ENCODE data around the gene HSPH1. TPM values are rescaled to one million over a fixed set of nuclear protein-coding genes. Genes with fewer than 3 reads are reported as not detected.
A peak's percentile ranks its signal among the peaks of the same experiment; 100 is the strongest.
"Not testable (repeated sequence)": the region's sequence is repeated elsewhere in the genome, so short reads cannot be mapped to it uniquely, and the experiment has no call there.

Gene HSPH1
- total RNA-seq, 1 donor from 2014 or later: 52.4 TPM

GRCh38 chr13:31179754-31180153 is 18.1 kb upstream of the HSPH1 start:
- no peak for ATAC-seq
- intact Hi-C loops (cut with DNase I): no loop called here
- DNase-seq (ENCODE audit: low spot score): no peak

DNA sequence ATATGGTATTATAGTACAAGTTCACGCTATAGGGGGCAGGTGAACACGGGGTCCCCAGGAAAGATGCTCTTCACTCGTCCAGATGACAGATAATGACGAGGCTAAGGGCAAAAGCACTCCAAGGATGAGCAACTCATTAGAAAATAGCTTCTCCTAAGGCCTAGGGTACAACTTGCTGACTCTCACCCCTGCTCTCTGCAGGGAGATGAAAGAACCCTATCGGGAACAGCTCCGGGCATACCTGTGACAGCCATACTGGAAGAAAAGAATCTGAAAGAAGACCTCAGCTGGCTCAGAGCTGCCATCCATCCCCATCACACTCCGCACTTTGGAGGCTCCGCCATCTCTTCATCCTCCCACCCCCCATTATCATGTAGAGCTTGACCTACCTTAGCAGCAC is 17.5 kb upstream of the HSPH1 start:
- intact Hi-C loops (cut with DNase I): no loop called here
- DNase-seq (ENCODE audit: low spot score) (no peak), ATAC-seq (no peak)

GRCh38 chr13:31177813-31178495 is 16.2 kb upstream of the HSPH1 start:
- intact Hi-C loops (cut with DNase I); ATAC-seq; DNase-seq (ENCODE audit: low spot score): not testable (repeated sequence)

DNA sequence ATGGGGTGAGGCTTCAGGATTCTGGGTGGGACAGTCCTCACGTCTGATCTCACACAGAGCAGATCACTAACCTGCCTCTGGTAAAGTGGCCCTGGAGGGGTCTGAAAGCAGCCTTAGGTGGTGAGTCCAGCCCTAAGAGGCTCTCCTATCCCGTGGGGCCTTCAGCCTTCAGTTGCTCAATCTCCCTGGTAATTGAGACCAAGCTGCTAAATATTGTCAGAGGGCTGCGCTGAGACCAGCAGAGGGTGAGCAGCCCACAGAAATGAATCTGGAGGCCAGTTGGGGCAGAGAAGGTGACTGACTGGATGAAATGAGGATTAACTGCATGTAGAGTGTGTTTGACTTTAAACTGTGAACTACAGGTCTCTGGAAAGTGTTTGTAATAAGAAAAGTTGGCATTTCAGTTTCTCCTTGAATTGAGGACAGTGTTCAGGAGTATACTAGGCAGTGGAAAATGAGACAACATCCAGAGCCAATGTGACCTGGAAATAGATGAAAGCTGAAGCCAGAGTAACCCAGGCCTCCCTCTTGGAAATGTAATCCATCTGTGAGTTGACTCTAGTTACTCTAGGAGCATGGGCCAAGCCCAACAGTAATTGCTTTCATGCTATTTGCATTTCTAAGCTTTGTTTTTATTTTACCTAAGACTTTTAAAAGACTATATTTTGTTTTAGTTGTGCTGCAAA is 14.3 kb upstream of the HSPH1 start:
- ATAC-seq: peak; percentile 17

DNA sequence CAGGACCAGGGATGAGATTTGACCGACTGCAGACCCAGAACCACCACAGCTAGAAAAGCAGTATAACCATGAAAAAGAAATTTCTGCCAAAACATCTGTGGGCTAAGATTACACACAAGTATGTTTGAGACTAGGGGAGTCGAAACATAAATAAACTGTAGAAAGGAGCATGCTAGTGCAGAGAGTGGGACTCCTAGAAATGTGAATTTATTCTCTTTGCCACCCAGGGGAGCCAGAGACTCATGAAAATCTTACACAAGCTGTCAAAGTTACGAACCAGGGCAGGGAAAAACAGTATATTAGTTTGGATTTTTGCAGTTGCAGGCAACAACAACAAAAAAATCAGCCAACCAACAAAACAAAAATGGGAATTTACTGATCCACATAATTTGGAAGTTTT is 12.3 kb upstream of the HSPH1 start:
- ATAC-seq: no peak
- no peak for DNase-seq (ENCODE audit: low spot score)
- intact Hi-C loops (cut with DNase I): no loop called here

More for the DNA sequence above, 14.3 kb upstream of the HSPH1 start:
- DNase-seq (ENCODE audit: low spot score): no peak
- intact Hi-C loops (cut with DNase I): no loop called here

- intact Hi-C loops (cut with DNase I): no loop called here
- DNase-seq (ENCODE audit: low spot score) (no peak), ATAC-seq (no peak)
Observed at GRCh38 chr13:31172535-31172934, 10.8 kb upstream of the HSPH1 start.

GRCh38 chr13:31172001-31172400 is 10.3 kb upstream of the HSPH1 start:
- no peak for DNase-seq (ENCODE audit: low spot score)
- ATAC-seq: no peak
- intact Hi-C loops (cut with DNase I): no loop called here

- ATAC-seq (no peak), DNase-seq (ENCODE audit: low spot score) (no peak)
- intact Hi-C loops (cut with DNase I): no loop called here
Observed at GRCh38 chr13:31168736-31169135, 7.0 kb upstream of the HSPH1 start.

- ATAC-seq (no peak), DNase-seq (ENCODE audit: low spot score) (no peak)
- intact Hi-C loops (cut with DNase I): no loop called here
Observed at GRCh38 chr13:31168166-31168565, 6.5 kb upstream of the HSPH1 start.

GRCh38 chr13:31167490-31167889 is 5.8 kb upstream of the HSPH1 start:
- intact Hi-C loops (cut with DNase I): no loop called here
- ATAC-seq (no peak), DNase-seq (ENCODE audit: low spot score) (no peak)

DNA sequence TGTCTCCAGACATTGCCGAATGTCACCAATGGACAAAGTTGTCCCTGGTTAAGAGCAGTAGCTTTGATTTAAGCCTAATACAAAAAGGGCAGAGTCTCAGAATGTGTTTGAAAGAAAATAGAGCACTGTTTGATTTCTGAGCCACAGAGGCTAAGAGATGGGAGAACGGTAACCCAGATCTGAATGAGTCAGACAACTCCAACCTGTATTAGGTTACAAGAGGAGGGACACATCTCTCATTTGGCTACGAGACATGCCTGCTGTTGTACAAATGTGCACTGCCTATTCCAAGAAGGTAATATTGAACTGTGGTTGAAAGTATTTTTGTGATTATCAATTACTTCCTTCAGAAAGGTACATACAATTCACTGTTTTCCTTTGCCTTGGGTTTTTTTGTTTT is 4.9 kb upstream of the HSPH1 start:
- intact Hi-C loops (cut with DNase I): no loop called here
- ATAC-seq: no peak
- DNase-seq (ENCODE audit: low spot score): no peak

DNA sequence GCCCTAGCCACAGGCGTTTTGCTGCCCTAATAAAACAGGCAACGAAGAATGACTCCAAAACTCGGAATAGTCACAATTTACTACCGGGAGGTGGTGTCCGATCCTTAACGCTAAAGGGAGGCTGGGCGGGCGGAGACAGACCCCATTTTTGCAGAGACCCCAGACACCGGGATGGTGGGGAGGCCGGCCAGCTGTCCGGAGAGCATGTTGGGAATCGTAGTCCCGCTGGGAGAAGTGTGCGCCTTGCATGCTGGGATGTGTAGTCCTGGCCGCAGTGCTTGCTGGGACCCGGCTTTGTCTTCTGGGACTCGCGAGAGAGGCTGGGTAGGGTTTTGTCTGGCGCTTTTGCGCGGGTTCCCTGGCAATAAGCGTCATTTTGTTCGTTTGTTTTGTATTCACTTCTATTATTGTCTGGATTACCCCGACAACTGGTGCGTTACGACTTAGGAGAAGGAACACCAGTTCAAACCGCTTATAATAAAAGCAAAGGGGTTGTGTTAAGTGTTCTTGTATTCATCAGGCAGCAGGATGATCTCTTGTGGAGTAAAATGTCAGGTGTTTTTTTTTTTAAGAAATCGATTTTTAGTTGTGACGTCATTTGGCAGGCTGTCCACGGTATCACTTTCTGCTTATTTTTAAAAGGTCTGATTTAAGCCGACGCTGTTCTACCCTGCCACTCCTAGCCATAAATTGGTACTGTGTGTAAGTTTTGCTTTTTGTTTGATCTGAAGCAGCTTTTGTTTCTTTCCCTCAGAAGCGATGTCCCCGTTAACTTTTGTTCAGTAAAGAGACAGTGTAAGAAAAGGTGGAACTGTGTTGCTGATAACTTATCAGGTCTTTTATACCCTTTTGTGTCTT is 676 bp upstream of the HSPH1 start:
- intact Hi-C loops (cut with DNase I): no loop called here
- ATAC-seq (peak; percentile 98), DNase-seq (ENCODE audit: low spot score) (peak; percentile 96)

GRCh38 chr13:31160857-31161556 is 697 bp downstream of the HSPH1 start:
- peak; percentile 79 for DNase-seq (ENCODE audit: low spot score)
- intact Hi-C loops (cut with DNase I): no loop called here
- ATAC-seq: peak; percentile 7

- DNase-seq (ENCODE audit: low spot score) (no peak), ATAC-seq (no peak)
- intact Hi-C loops (cut with DNase I): no loop called here
Observed at GRCh38 chr13:31159306-31159705, 2.4 kb downstream of the HSPH1 start.

DNA sequence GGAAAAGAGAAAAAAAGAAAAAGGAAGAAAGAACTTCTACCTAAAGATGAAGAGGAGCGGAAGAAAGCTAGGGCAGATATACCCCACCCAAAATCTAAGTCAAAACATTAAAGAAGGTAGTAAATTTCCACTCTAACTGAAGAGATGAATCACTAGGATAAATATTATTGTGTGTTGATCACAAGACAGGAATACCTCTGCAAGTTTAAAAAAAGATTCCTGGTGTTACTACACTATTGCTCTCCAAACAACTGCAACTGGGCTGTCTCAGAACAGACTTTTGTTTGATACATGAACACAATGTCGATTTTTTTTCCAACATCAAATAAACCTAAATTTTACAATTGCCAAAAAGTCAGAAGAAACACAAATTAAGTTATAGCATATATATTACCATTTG is 6.8 kb downstream of the HSPH1 start:
- intact Hi-C loops (cut with DNase I): no loop called here
- DNase-seq (ENCODE audit: low spot score) (no peak), ATAC-seq (no peak)

DNA sequence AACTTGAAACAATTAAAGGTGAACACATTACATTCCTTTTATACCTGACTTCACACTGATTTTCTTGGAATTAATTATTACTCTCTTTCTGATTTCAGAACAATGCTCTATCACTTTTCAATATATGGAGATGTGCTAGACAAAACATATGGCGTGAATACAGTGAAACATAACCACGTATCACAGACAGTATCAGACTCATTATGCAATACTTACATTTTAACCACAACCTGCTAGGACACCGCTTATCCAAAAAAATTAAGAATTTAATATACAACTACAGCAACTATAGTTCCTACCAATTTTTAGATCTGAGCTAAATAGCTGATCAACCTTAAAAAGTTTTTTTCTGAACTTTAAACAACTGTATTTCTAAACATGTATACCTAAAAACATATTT is 9.9 kb downstream of the HSPH1 start:
- intact Hi-C loops (cut with DNase I): no loop called here
- ATAC-seq (no peak), DNase-seq (ENCODE audit: low spot score) (no peak)

GRCh38 chr13:31150315-31150985 is 11.3 kb downstream of the HSPH1 start:
- intact Hi-C loops (cut with DNase I): no loop called here
- no peak for DNase-seq (ENCODE audit: low spot score)

GRCh38 chr13:31149604-31150003 is 12.1 kb downstream of the HSPH1 start:
- ATAC-seq (no peak), DNase-seq (ENCODE audit: low spot score) (no peak)
- intact Hi-C loops (cut with DNase I): no loop called here

More at GRCh38 chr13:31150315-31150985, 11.3 kb downstream of the HSPH1 start:
- ATAC-seq: no peak

GRCh38 chr13:31145417-31145816 is 16.3 kb downstream of the HSPH1 start:
- DNase-seq (ENCODE audit: low spot score) (no peak), ATAC-seq (no peak)
- intact Hi-C loops (cut with DNase I): no loop called here
